GM19467 (cell line): ENCODE measurements around the gene KLHL12.
A peak's percentile ranks its signal among the peaks of the same experiment; 100 is the strongest.

Experiments used
- ATAC-seq: cut with Tn5 transposase; IDR thresholded peaks from one replicate; pipeline ENCODE4 v1.9.1; 2021; ENCODE audit warnings: mild to moderate bottlenecking, moderate library complexity; ENCODE audit not compliant: unreplicated experiment

KLHL12 gene

GRCh38 chr1:202888531-202889360, 38.3 kb downstream of the KLHL12 start, which contains the start of gene RABIF:
Gene RABIF (minus strand): TSS chr1:202889149. CDS start chr1:202889098, 51 bp downstream.
- peak; percentile 85 for ATAC-seq

GRCh38 chr1:202888221-202888530, 38.9 kb downstream of the KLHL12 start:
- ATAC-seq = no peak

GRCh38 chr1:202880961-202881460, 46.0 kb downstream of the KLHL12 start:
- ATAC-seq = no peak

- no peak for ATAC-seq
Measured at GRCh38 chr1:202880062-202880461, 47.0 kb downstream of the KLHL12 start.

- no peak for ATAC-seq
Measured at GRCh38 chr1:202879128-202879527, 47.9 kb downstream of the KLHL12 start.

GRCh38 chr1:202873026-202873425, 54.0 kb downstream of the KLHL12 start:
- no peak for ATAC-seq

- ATAC-seq = no peak
Measured at GRCh38 chr1:202871367-202871766, 55.7 kb downstream of the KLHL12 start.

- ATAC-seq = no peak
Measured at GRCh38 chr1:202862679-202863560, 64.1 kb downstream of the KLHL12 start.

- ATAC-seq = no peak
Measured at GRCh38 chr1:202861420-202862132, 65.5 kb downstream of the KLHL12 start.

- ATAC-seq = no peak
Measured at GRCh38 chr1:202860744-202861419, 66.2 kb downstream of the KLHL12 start.

- no peak for ATAC-seq
Measured at GRCh38 chr1:202858789-202859414, 68.1 kb downstream of the KLHL12 start.

- ATAC-seq = no peak
Measured at GRCh38 chr1:202858331-202858730, 68.7 kb downstream of the KLHL12 start.

- ATAC-seq = no peak
Measured at GRCh38 chr1:202857136-202857610, 69.9 kb downstream of the KLHL12 start.

GRCh38 chr1:202856014-202856413, 71.0 kb downstream of the KLHL12 start:
- no peak for ATAC-seq

GRCh38 chr1:202854787-202855186, 72.2 kb downstream of the KLHL12 start:
- no peak for ATAC-seq

GRCh38 chr1:202852163-202852904, 74.7 kb downstream of the KLHL12 start:
- ATAC-seq = no peak

- ATAC-seq = no peak
Measured at GRCh38 chr1:202850593-202851362, 76.3 kb downstream of the KLHL12 start.

- no peak for ATAC-seq
Measured at GRCh38 chr1:202848191-202848542, 78.9 kb downstream of the KLHL12 start.

- no peak for ATAC-seq
Measured at GRCh38 chr1:202844935-202845334, 82.1 kb downstream of the KLHL12 start.
